ENCODE measurements around the gene OR10J1.
"Not testable (repeated sequence)": the region's sequence is repeated elsewhere in the genome, so short reads cannot be mapped to it uniquely, and the experiment has no call there.

The OR10J1 gene

GRCh38 chr1:159448181-159448580 lies 8.7 kb downstream of the OR10J1 start:
- no peak for TF ChIP-seq CTCF (IDR thresholded peaks at IDR 0.05; ENCODE audit: insufficient read depth, low read depth, low read length, missing control alignments)
- no peak overlapping the region for H3K4me3 ChIP-seq (ENCODE audit: low read depth, low read length)

GRCh38 chr1:159449605-159450004 lies 10.1 kb downstream of the OR10J1 start:
- H3K4me3 ChIP-seq (ENCODE audit: low read depth, low read length); DNase-seq (ENCODE audit: low read depth): not testable (repeated sequence)

More at GRCh38 chr1:159448181-159448580, 8.7 kb downstream of the OR10J1 start:
- DNase-seq (ENCODE audit: low read depth) = no peak

- DNase-seq (ENCODE audit: low read depth) = no peak
- TF ChIP-seq CTCF (IDR thresholded peaks at IDR 0.05; ENCODE audit: insufficient read depth, low read depth, low read length, missing control alignments) = no peak
- no peak overlapping the region for H3K4me3 ChIP-seq (ENCODE audit: low read depth, low read length)
These were observed 20.0 kb downstream of the OR10J1 start for GRCh38 chr1:159459551-159459950.

GRCh38 chr1:159465191-159465603 lies 25.7 kb downstream of the OR10J1 start:
- no peak for DNase-seq (ENCODE audit: low read depth)
- H3K4me3 ChIP-seq (ENCODE audit: low read depth, low read length) = no peak overlapping the region
- no peak for TF ChIP-seq CTCF (IDR thresholded peaks at IDR 0.05; ENCODE audit: insufficient read depth, low read depth, low read length, missing control alignments)

GRCh38 chr1:159468321-159468720 lies 28.8 kb downstream of the OR10J1 start:
- DNase-seq (ENCODE audit: low read depth) = no peak
- H3K4me3 ChIP-seq (ENCODE audit: low read depth, low read length) = no peak overlapping the region
- TF ChIP-seq CTCF (IDR thresholded peaks at IDR 0.05; ENCODE audit: insufficient read depth, low read depth, low read length, missing control alignments) = no peak

GRCh38 chr1:159469921-159470533 lies 30.5 kb downstream of the OR10J1 start:
- H3K4me3 ChIP-seq (ENCODE audit: low read depth, low read length) = no peak overlapping the region
- no peak for TF ChIP-seq CTCF (IDR thresholded peaks at IDR 0.05; ENCODE audit: insufficient read depth, low read depth, low read length, missing control alignments)
- no peak for DNase-seq (ENCODE audit: low read depth)

GRCh38 chr1:159473335-159473734 lies 33.8 kb downstream of the OR10J1 start:
- DNase-seq (ENCODE audit: low read depth) = no peak
- H3K4me3 ChIP-seq (ENCODE audit: low read depth, low read length) = no peak overlapping the region
- TF ChIP-seq CTCF (IDR thresholded peaks at IDR 0.05; ENCODE audit: insufficient read depth, low read depth, low read length, missing control alignments) = no peak
